Mesodermal cell (in vitro differentiated cells): Measurements from ENCODE around the gene LIPC.

Experiments used
- H3K27ac ChIP-seq: 2 replicates; pipeline ENCODE4 v1.7.0; 2013; ENCODE audit warnings: mild to moderate bottlenecking, low read depth, low read length, moderate library complexity; ENCODE audit not compliant: severe bottlenecking
- H3K36me3 ChIP-seq: 2 replicates; pipeline ENCODE4 v1.7.1; 2013; ENCODE audit warnings: mild to moderate bottlenecking, low read length, moderate library complexity; ENCODE audit not compliant: control insufficient read depth, insufficient read depth
- H3K4me1 ChIP-seq: one replicate; pipeline ENCODE4 v1.7.1; 2013; ENCODE audit warnings: mild to moderate bottlenecking, low read length; ENCODE audit not compliant: insufficient read depth, control insufficient read depth, poor library complexity, severe bottlenecking
- H3K4me3 ChIP-seq: 2 replicates; pipeline ENCODE4 v1.7.0; 2013; ENCODE audit warnings: low read length, control low read depth, mild to moderate bottlenecking; ENCODE audit not compliant: insufficient read depth, poor library complexity, severe bottlenecking; ENCODE audit errors: extremely low read depth
- H3K9me3 ChIP-seq: 2 replicates; pipeline ENCODE4 v1.7.1; 2013; ENCODE audit warnings: mild to moderate bottlenecking, low read length, moderate library complexity; ENCODE audit not compliant: control insufficient read depth
- WGBS, 2 experiments: methylation state at CpG; one replicate each; pipeline ENCODE4 v1.1.5; 2013; ENCODE audit warnings: missing lambda C conversion rate in 2 of 2; ENCODE audit not compliant: insufficient coverage in 2 of 2; 5-methylcytosine and 5-hydroxymethylcytosine counted together

Gene LIPC

DNA sequence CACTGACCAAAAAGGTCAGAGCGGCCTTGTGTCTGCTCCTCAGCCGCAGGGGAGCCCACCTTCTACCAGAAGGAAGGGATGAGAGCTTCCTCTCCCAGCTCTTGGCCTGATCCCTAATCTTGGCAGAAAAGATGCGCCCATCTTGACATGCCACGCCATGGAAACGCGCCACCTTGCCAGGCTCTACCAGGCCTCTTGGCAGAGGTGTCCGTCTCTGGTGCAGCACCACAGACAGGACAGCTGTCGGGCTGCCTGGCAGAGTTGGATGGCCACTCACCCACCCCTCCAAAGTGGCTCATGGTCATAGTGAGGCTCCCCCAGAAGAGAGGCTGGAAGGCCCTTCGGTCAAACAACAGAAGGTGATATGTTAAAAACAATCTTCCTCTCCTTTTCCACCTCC is 105.2 kb downstream of the LIPC start:
- no peak overlapping the region for H3K4me3 ChIP-seq
- H3K9me3 ChIP-seq, result no peaks in the 10 kb centered on the region
- 84 to 100% methylated on average over 5 to 8 of the region's 9 CpGs for WGBS, 2 experiments
- H3K4me1 ChIP-seq, result no peaks in the 10 kb centered on the region
- no peak overlapping the region for H3K27ac ChIP-seq
- H3K36me3 ChIP-seq, result no peaks in the 10 kb centered on the region

DNA sequence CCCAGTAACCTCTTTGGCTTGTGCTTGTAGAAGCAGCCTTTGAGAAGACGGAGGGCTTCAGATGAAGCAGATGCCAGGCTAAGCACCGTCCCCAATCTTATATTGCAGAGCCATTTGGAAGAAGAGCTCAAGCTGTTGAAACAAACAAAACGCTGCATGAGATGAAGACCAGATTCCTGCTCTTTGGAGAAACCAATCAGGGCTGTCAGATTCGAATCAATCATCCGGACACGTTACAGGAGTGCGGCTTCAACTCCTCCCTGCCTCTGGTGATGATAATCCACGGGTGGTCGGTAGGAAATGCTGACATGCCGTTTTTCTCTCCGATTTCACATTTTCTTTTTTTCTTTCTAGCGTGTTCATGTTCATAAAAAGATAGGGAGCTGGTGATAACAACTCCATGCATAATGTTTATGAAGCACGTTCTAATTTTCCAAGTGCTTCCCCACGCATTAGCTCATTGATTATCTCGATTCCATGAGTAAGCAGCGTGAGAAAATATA is 106.5 kb downstream of the LIPC start:
- 94 to 95% methylated on average over 14 to 16 of the region's 16 CpGs for WGBS, 2 experiments
- no peaks in the 10 kb centered on the region for H3K36me3 ChIP-seq
- no peak overlapping the region for H3K27ac ChIP-seq
- H3K9me3 ChIP-seq, result no peaks in the 10 kb centered on the region
- no peak overlapping the region for H3K4me3 ChIP-seq
- no peaks in the 10 kb centered on the region for H3K4me1 ChIP-seq

DNA sequence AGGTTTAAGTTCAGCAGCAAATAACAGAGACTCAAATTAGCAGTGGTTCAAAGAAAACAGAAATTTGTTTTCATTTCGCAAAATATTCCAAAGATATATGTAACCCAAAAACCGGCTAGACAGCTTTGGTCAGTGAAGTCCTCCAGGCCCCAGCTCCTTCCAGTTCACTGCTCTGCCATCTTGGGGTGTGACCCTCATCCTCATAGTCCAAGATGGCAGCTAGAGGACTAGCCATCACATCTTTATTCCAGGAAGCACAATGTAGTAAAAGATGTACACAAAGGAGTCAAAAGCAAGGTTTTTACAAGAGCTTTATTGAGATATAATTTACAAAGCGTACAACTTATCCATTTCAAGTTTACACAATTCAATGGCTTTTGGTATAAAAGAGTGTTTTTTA is 107.1 kb downstream of the LIPC start:
- 70 to 95% methylated on average over 2 of the region's 3 CpGs for WGBS, 2 experiments
- Histone ChIP-seq H3K4me3 (no peak overlapping the region), H3K36me3 (no peaks in the 10 kb centered on the region), H3K9me3 (no peaks in the 10 kb centered on the region), H3K27ac (no peak overlapping the region), H3K4me1 (no peaks in the 10 kb centered on the region)

DNA sequence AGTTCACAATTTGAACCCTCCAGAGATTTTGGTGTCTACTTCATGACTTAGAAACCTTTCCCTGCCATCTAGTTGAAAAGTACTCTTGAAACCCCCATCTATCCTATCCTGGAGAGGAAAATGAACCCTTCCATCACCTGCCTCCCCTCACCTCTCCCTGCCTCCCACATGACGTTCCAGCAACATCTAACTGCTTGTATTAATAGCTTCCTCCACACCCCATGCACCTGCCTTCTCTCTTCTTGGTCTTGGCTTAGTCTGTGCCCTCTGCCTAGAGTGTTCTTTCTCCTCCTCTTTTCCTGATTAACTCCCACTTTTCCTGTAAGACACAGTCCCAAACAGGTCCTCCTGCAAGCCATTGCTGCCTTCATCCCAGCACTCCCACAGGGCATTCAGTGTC is 107.8 kb downstream of the LIPC start:
- 86% methylated on average over 1 of the region's 1 CpG; no CpG with 5 or more reads in 1 of the 2 experiments for WGBS, 2 experiments
- Histone ChIP-seq H3K4me3 (no peak overlapping the region), H3K9me3 (no peaks in the 10 kb centered on the region), H3K36me3 (no peaks in the 10 kb centered on the region), H3K4me1 (no peaks in the 10 kb centered on the region), H3K27ac (no peak overlapping the region)

DNA sequence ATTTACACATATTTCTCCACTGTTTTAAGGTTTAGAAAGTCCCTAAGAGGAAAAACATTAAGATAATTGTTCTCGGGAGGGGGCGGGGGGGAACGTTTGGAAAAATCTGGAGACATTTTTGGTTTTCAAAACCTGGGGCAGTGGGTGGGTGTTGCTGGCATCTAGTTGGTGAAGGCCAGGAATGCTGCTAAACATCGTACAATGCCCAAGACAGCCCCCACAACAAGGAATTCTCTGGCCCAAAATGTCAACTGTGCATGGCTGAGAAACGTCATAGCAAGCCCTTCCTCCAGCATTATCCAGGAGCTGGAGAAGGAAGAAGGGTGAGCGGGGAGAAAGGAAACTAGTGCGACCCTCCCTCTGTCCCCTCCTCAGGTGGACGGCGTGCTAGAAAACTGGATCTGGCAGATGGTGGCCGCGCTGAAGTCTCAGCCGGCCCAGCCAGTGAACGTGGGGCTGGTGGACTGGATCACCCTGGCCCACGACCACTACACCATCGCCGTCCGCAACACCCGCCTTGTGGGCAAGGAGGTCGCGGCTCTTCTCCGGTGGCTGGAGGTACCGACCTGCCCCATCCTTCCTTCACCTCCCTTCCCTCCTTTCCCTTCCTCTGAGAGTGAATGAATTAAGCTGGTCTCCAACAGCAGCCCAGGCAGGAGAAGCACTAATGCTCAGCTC is 109.8 kb downstream of the LIPC start:
- Histone ChIP-seq H3K4me3 (no peak overlapping the region), H3K27ac (no peak overlapping the region), H3K4me1 (peaks cover 9% of the 10 kb centered on the region), H3K36me3 (no peaks in the 10 kb centered on the region), H3K9me3 (no peaks in the 10 kb centered on the region)
- whole genome bisulfite sequencing, 2 experiments, result 89 to 98% methylated on average over 17 to 18 of the region's 22 CpGs

DNA sequence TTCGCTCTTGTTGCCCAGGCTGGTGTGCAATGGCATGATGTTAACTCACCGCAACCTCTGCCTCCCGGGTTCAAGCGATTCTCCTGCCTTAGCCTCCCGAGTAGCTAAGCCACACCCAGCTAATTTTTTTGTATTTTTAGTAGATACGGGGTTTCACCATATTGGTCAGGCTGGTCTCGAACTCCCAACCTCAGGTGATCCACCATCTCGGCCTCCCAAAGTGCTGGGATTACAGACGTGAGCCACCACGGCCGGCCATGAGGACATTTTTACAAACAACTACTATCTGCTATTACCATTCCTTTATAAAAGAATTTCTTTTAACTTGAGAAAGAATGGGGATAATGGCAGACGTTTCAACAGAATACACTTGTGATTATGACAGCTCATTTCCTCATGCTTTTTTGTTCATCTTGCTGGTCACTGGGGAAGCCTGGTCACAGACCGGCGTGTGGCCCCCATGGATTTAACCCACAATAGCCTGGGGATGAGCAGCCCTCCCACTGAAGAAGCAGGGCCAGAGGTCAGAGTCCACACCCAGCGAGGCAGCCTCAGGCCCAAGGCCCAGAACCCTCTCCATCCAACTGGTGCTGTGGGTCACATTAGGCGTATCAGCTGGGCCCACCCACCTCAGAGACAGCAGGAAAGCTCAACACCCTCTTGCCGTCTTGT is 112.0 kb downstream of the LIPC start:
- no peak overlapping the region for H3K27ac ChIP-seq
- H3K36me3 ChIP-seq, result no peaks in the 10 kb centered on the region
- WGBS, 2 experiments, result 92 to 98% methylated on average over 6 to 9 of the region's 17 CpGs
- H3K9me3 ChIP-seq, result no peaks in the 10 kb centered on the region
- peaks cover 29% of the 10 kb centered on the region for H3K4me1 ChIP-seq
- no peak overlapping the region for H3K4me3 ChIP-seq

DNA sequence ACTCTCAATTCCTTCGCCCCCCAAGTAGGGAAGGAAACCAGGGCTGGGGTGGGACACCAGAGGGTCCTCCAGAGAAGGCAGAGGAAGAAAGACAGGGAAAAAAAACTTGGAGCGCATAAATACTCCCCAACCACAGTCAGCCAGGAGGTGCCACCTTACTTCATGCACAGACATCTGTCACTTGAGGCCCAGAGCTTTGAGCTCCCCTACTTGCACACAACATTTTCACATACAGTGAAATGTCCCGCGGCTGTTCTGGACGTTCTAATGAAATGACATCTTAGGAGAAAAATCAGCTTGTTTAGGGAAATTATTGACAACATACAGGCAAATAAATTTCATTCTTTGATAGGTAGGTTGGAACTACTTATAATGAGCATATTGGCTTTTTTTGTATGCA is 113.0 kb downstream of the LIPC start:
- WGBS, 2 experiments, result 90 to 100% methylated on average over 1 to 2 of the region's 5 CpGs
- H3K27ac ChIP-seq, result no peak overlapping the region

DNA sequence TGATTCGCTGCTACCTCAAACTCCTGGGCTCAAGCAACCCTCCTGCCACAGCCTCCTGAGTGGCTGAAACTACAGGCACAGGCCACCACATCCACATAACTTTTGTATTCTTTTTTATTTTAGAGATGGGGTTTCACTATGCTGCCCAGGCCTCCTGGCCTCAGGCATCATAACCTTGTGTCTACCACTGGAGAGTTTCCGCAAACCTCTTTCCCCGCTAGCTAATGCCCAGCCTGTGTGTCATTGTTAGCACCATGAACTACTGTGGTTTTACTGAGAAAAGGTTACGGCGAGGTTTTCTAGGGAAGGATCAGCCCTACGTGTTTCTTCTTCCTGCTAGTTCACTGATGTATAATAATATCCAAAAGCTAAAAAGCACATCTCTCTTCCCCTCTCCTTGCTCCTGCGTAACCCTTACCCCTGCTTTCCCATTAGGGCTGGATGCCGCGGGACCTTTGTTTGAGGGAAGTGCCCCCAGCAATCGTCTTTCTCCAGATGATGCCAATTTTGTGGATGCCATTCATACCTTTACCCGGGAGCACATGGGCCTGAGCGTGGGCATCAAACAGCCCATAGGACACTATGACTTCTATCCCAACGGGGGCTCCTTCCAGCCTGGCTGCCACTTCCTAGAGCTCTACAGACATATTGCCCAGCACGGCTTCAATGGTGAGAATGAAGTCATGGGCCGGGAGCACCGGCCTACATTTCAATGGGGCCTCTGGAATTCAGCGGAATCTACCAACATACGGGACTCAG is 113.7 kb downstream of the LIPC start:
- Histone ChIP-seq H3K4me3 (no peak overlapping the region), H3K36me3 (no peaks in the 10 kb centered on the region), H3K9me3 (no peaks in the 10 kb centered on the region), H3K4me1 (peaks cover 45% of the 10 kb centered on the region), H3K27ac (no peak overlapping the region)
- WGBS, 2 experiments, result 96 to 99% methylated on average over 12 to 18 of the region's 18 CpGs

More for the DNA sequence above, 113.0 kb downstream of the LIPC start:
- H3K4me1 ChIP-seq, result peaks cover 38% of the 10 kb centered on the region
- no peak overlapping the region for H3K4me3 ChIP-seq
- H3K9me3 ChIP-seq, result no peaks in the 10 kb centered on the region
- H3K36me3 ChIP-seq, result no peaks in the 10 kb centered on the region

DNA sequence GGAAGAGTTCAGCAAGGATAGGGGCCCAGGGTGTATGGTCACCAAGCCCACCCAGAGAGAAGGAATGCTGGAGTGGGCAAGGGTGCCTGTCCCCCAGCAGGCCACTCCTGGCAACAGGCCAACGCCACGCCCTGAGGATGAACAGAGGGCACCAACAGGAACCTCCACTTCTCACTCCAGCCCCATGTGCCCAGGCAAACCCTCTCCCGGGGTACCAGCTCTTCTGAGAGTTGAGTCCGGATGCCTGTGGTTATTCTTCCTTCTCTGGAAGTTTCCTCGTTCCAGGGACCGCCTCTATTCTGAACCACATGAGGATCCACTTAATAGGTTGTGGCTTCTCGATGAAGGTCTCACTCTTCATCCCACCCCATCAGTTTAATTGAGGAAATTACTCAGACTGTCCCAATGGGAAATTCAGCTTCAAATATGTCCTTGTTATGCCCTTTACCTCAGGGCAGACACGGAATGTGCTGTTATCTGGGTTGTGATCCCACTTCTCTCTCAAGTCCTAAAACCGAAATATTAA is 114.3 kb downstream of the LIPC start:
- WGBS, 2 experiments, result 100% methylated on average over 6 of the region's 9 CpGs
- H3K4me3 ChIP-seq, result no peak overlapping the region
- no peaks in the 10 kb centered on the region for H3K36me3 ChIP-seq
- H3K4me1 ChIP-seq, result peaks cover 47% of the 10 kb centered on the region
- H3K9me3 ChIP-seq, result no peaks in the 10 kb centered on the region
- no peak overlapping the region for H3K27ac ChIP-seq

DNA sequence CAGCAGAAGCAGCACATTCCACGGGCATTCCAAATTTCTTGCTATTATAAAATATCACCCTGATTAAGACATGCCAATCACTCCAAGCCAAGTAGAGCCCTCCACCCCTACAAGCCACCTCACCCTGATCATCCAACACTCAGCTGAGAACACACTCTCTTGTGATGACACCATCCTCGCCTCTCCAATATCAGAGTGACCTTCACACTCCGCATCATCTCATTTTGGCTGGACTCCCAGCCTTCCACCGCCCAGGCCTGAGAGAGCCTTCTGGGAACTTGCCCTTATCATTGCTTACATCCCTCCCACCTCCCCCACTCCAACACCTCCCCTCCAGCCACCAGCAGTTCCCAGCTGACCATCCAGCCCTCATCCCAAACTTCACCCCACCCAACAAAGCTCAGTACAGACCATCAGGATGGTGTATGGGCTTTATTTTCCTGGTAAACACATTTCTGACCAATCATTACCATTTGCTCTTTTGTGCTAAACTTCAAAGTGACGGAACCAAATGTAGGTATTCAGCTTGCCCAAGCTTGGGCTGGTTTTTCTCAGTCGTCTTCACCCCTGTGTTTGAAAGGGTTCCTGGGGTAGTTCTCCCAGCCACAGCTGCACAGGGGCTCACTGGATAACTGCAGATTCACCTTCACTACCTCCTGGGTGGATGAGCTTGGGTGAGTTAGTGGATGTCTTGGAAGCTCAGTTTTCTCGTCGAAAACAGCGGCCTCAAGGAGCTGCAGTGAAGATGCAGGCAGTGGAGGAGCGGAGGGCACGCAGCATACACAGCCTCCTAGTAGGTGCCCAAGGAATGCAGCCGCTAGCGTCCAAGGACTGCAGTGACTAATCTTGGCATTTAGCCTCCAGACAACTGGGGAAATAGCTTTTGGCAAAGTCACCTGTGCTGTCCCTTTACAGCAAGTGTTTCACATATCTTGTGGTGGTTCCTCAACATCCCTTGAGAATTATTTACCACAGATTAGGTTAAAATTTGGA is 115.1 kb downstream of the LIPC start:
- peaks cover 55% of the 10 kb centered on the region for H3K4me1 ChIP-seq
- 91 to 97% methylated on average over 10 to 12 of the region's 13 CpGs for WGBS, 2 experiments
- peak overlapping the region; percentile 82 for H3K27ac ChIP-seq

More for the DNA sequence above, 115.1 kb downstream of the LIPC start:
- Histone ChIP-seq H3K4me3 (no peak overlapping the region), H3K36me3 (no peaks in the 10 kb centered on the region), H3K9me3 (no peaks in the 10 kb centered on the region)
